Heart right ventricle (tissue), 16 donors: Measurements from ENCODE around the gene CEBPZ. TPM values are rescaled to one million over a fixed set of nuclear protein-coding genes. Genes with fewer than 3 reads are reported as not detected.

Experiments
- ATAC-seq, 8 donors: fragments of 200-7000 bp; cut with Tn5 transposase; one replicate each; pipeline ENCODE4 v1.9.1; 2020; ENCODE audit warnings: mild to moderate bottlenecking in 8 of 8, moderate library complexity in 8 of 8, moderate number of reproducible peaks in 1 of 8
- DNase-seq, 2 donors: peaks; one replicate each; pipeline ENCODE4 v3.0.0-alpha.2; 2020
- H3K27ac ChIP-seq, 10 donors: fragments of 200-600 bp; sonication (generic) in 2 of 10; one replicate each; pipeline versions ENCODE4 v1.5.0 to v1.8.0; 2020 to 2022; ENCODE audit warnings: mild to moderate bottlenecking in 3 of 10
- H3K27me3 ChIP-seq, 7 donors: fragments of 200-600 bp; one replicate each; pipeline ENCODE4 v1.8.0; 2021 to 2022; ENCODE audit warnings: mild to moderate bottlenecking in 2 of 7
- H3K36me3 ChIP-seq, 9 donors: fragments of 200-600 bp; sonication (generic) in 1 of 9; one replicate each; pipeline versions ENCODE4 v1.5.0 to v1.8.0; 2020 to 2022; ENCODE audit warnings: mild to moderate bottlenecking in 2 of 9
- H3K4me1 ChIP-seq, 9 donors: fragments of 200-600 bp; sonication (generic) in 1 of 9; one replicate each; pipeline versions ENCODE4 v1.5.0 to v1.8.0; 2020 to 2022; ENCODE audit warnings: mild to moderate bottlenecking in 4 of 9
- H3K4me3 ChIP-seq, 10 donors: fragments of 200-600 bp; sonication (generic) in 2 of 10; one replicate each; pipeline versions ENCODE4 v1.5.0 to v1.8.0; 2020 to 2022; ENCODE audit warnings: mild to moderate bottlenecking in 7 of 10, moderate library complexity in 2 of 10
- H3K9me3 ChIP-seq, 11 donors: fragments of 200-600 bp in 10 of 11; sonication (generic) in 2 of 11; one replicate each; pipeline versions ENCODE4 v1.5.0 to v1.8.0; 2013 to 2022; ENCODE audit warnings: mild to moderate bottlenecking in 2 of 11, control low read depth in 1 of 11, moderate library complexity in 1 of 11
- CTCF ChIP-seq, 9 donors: fragments of 200-600 bp; sonication (generic) in 2 of 9; IDR thresholded peaks; one replicate each; pipeline versions ENCODE4 v1.5.0 to v1.8.0; 2021 to 2022; ENCODE audit warnings: antibody characterized with exemption in 9 of 9, mild to moderate bottlenecking in 5 of 9, moderate library complexity in 1 of 9
- WGBS, 2 donors: extraction: QIAGEN DNeasy Blood & Tissue Kit; methylation state at CpG; one replicate each; pipeline ENCODE4 v1.1.7; 2013; ENCODE audit warnings: inconsistent platforms in 1 of 2; 5-methylcytosine and 5-hydroxymethylcytosine counted together
- intact Hi-C, 10 donors: fragments of 100-400 bp; cut with DNase I; formaldehyde crosslinking; loops; one replicate each; pipeline versions ENCODE4 v1.11.1 to v1.14.2; 2022
- long read RNA-seq, 3 donors: library from polyadenylated mRNA; unstranded; transcript quantifications; one replicate each; pipeline ENCODE4 v2.0.0, GENCODE V29; 2020 to 2021
- polyA plus RNA-seq, 2 donors: library from polyadenylated mRNA; stranded (reverse); fragments of 200-250 nt; gene quantifications; one replicate each; pipeline ENCODE4 v1.2.3, GENCODE V29; 2013
- total RNA-seq, 10 donors: library from RNA; stranded (reverse); fragmentation: NEBNext Ultra II Directional in 3 of 10; extraction: Animal tissue kit (Norgen Biotek cat#: 25700) in 3 of 10; gene quantifications; one replicate each; pipeline versions ENCODE4 v1.2.1 to v1.2.4, GENCODE V29; 2021 to 2023
- donor health status: Arrhythmogenic right ventricular cardiomyopathy.
- donor health status: ischemic (EF 13 %, LVEDD 7.1; RV severe dilation, severe dysfunction).
- donor health status: healthy with polysubstance abuse.
- donor health status: DM: no; HTN: yes; CAD: no.
- donor health status: DM: no; HTN: no; CAD: no.
- donor health status: ischemic (EF 25% LVEDD 6.9; RV normal size, moderate dysfunction).
- donor health status: ischemic (EF 25% LVEDD 5.7; RV mildly dilated, moderate dysfunction).
- donor health status: healthy.
- donor health status: DM: yes; HTN: yes; CAD: no.
- donor health status: Ischemic cardiomyopathy.
- donor health status: ischemic (EF 35%, LVEDD 5.7; RV mildly dilated, moderate dysfunction).
- donor health status: nonischemic (EF 11% LVEDD 7.7; RV severe dilation, severe dysfunction).
- donor health status: DM: yes; HTN: yes; CAD: no.
- donor health status: PGD.
- donor health status: ischemic (EF 29% LVEDD 5.4; RV normal size, mild dysfunction).
- donor health status: nonischemic (EF 23%, LVEDD 6.1; RV moderate dilation, normal function).

CEBPZ gene
- total RNA-seq (10 to 100 TPM; 22.4 to 35.0 (median 27.2) TPM), polyA plus RNA-seq (10 to 100 TPM; 32.6 to 42.9 TPM)
- long read RNA-seq, donor 1, transcript CEBPZ-201 (16 exons, 3,463 nt) = major isoform, 64 of 120 reads
- long read RNA-seq, donor 1, partial matches to known transcripts = 7 of 120 reads
- long read RNA-seq, donor 1, other reads (novel, unspliced or antisense) = 49 of 120 reads
- long read RNA-seq, donor 2, transcript CEBPZ-201 (16 exons, 3,463 nt) = major isoform, 60 of 153 reads
- long read RNA-seq, donor 2, partial matches to known transcripts = 10 of 153 reads
- long read RNA-seq, donor 2, other reads (novel, unspliced or antisense) = 83 of 153 reads
- long read RNA-seq, donor 3, transcript CEBPZ-201 (16 exons, 3,463 nt) = major isoform, 52 of 109 reads
- long read RNA-seq, donor 3, partial matches to known transcripts = 47 of 109 reads
- long read RNA-seq, donor 3, other reads (novel, unspliced or antisense) = 10 of 109 reads

GRCh38 chr2:37231241-37232130 is at the start of gene CEBPZ, which contains the start of gene NDUFAF7:
Gene CEBPZ, minus strand, starts transcription at chr2:37231596. Its CDS starts 29 bp downstream, at chr2:37231567.
Gene NDUFAF7, plus strand, starts transcription at chr2:37231658. Its CDS starts 48 bp downstream, at chr2:37231706.
- intact Hi-C loops = no loop called here
- Histone ChIP-seq H3K36me3 (peaks cover 0 to 42% (median 21%) of the 10 kb centered on the region in 9 donors), H3K27ac (peak within 1 kb of the TSS; percentile 64 to 96 (median 92)), H3K27me3 (no peaks in the 10 kb centered on the region), H3K4me1 (peaks cover 7 to 51% (median 42%) of the 10 kb centered on the region in 9 donors), H3K9me3 (no peaks in the 10 kb centered on the region), H3K4me3 (peak within 1 kb of the TSS; percentile 63 to 96 (median 75))
- peak; percentile 86 to 93 for DNase-seq
- TF ChIP-seq CTCF (IDR thresholded peaks at IDR 0.05) = no peak
- peak; percentile 97 to 99 (median 98) for ATAC-seq
- WGBS, 2 donors = 0% methylated on average over 73 of the region's 73 CpGs

GRCh38 chr2:37276291-37276690 is 44.9 kb upstream of the CEBPZ start:
- Histone ChIP-seq H3K4me3 (no peak overlapping the region), H3K9me3 (no peaks in the 10 kb centered on the region), H3K27me3 (no peaks in the 10 kb centered on the region), H3K36me3 (peaks cover 0 to 100% (median 24%) of the 10 kb centered on the region in 9 donors), H3K4me1 (no peaks in the 10 kb centered on the region), H3K27ac (no peak overlapping the region)
- TF ChIP-seq CTCF (IDR thresholded peaks at IDR 0.05) = no peak
- intact Hi-C loops = no loop called here
- no peak for DNase-seq
- 88 to 91% methylated on average over 2 of the region's 2 CpGs for WGBS, 2 donors
- no peak for ATAC-seq

GRCh38 chr2:37274359-37274965 is 43.1 kb upstream of the CEBPZ start:
- Histone ChIP-seq H3K27me3 (no peaks in the 10 kb centered on the region), H3K9me3 (no peaks in the 10 kb centered on the region), H3K4me3 (no peak overlapping the region), H3K4me1 (no peaks in the 10 kb centered on the region), H3K36me3 (peaks cover 0 to 100% (median 25%) of the 10 kb centered on the region in 9 donors), H3K27ac (no peak overlapping the region)
- DNase-seq (no peak), ATAC-seq (no peak)
- 76 to 77% methylated on average over 6 of the region's 6 CpGs for WGBS, 2 donors
- intact Hi-C loops = no loop called here
- TF ChIP-seq CTCF (IDR thresholded peaks at IDR 0.05) = no peak
